ENCODE results near the gene HOXC10. TPM values are rescaled to one million over a fixed set of nuclear protein-coding genes. Genes with fewer than 3 reads are reported as not detected.

HOXC10 gene
- total RNA-seq, 1 experiment from 2014 or later = not detected

- Histone ChIP-seq H3K36me3 (replicated peaks; ENCODE audit: control insufficient read depth, insufficient read depth, low read length) (no peaks in the 10 kb centered on the region), H3K27me3 (ENCODE audit: control insufficient read depth, insufficient read depth, low read length) (peaks cover 100% of the 10 kb centered on the region)
Observed at GRCh38 chr12:54010972-54011664, 26.2 kb downstream of the HOXC10 start.

GRCh38 chr12:54011665-54012532 is 27.0 kb downstream of the HOXC10 start:
- H3K4me3 ChIP-seq (ENCODE audit: insufficient read depth, low read depth, low read length) = no peak overlapping the region

More at GRCh38 chr12:54010972-54011664, 26.2 kb downstream of the HOXC10 start:
- DNase-seq = no peak
- no peak overlapping the region for H3K4me3 ChIP-seq (ENCODE audit: insufficient read depth, low read depth, low read length)

GRCh38 chr12:54012631-54013409 is 27.9 kb downstream of the HOXC10 start:
- H3K4me3 ChIP-seq (ENCODE audit: insufficient read depth, low read depth, low read length) = no peak overlapping the region
- H3K36me3 ChIP-seq (replicated peaks; ENCODE audit: control insufficient read depth, insufficient read depth, low read length) = no peaks in the 10 kb centered on the region
- DNase-seq = no peak
- H3K27me3 ChIP-seq (ENCODE audit: control insufficient read depth, insufficient read depth, low read length) = peaks cover 99% of the 10 kb centered on the region

More at GRCh38 chr12:54011665-54012532, 27.0 kb downstream of the HOXC10 start:
- Histone ChIP-seq H3K36me3 (replicated peaks; ENCODE audit: control insufficient read depth, insufficient read depth, low read length) (no peaks in the 10 kb centered on the region), H3K27me3 (ENCODE audit: control insufficient read depth, insufficient read depth, low read length) (peaks cover 100% of the 10 kb centered on the region)
- peak; percentile 67 for DNase-seq

GRCh38 chr12:54014377-54015017 is 29.6 kb downstream of the HOXC10 start:
- H3K36me3 ChIP-seq (replicated peaks; ENCODE audit: control insufficient read depth, insufficient read depth, low read length) = no peaks in the 10 kb centered on the region
- H3K4me3 ChIP-seq (ENCODE audit: insufficient read depth, low read depth, low read length) = no peak overlapping the region
- DNase-seq = no peak
- H3K27me3 ChIP-seq (ENCODE audit: control insufficient read depth, insufficient read depth, low read length) = peaks cover 99% of the 10 kb centered on the region

GRCh38 chr12:54015018-54015931 is 30.3 kb downstream of the HOXC10 start:
- Histone ChIP-seq H3K27me3 (ENCODE audit: control insufficient read depth, insufficient read depth, low read length) (peaks cover 99% of the 10 kb centered on the region), H3K36me3 (replicated peaks; ENCODE audit: control insufficient read depth, insufficient read depth, low read length) (no peaks in the 10 kb centered on the region), H3K4me3 (ENCODE audit: insufficient read depth, low read depth, low read length) (no peak overlapping the region)
- no peak for DNase-seq

GRCh38 chr12:54016051-54016450 is 31.1 kb downstream of the HOXC10 start:
- DNase-seq = no peak
- Histone ChIP-seq H3K36me3 (replicated peaks; ENCODE audit: control insufficient read depth, insufficient read depth, low read length) (no peaks in the 10 kb centered on the region), H3K27me3 (ENCODE audit: control insufficient read depth, insufficient read depth, low read length) (peaks cover 99% of the 10 kb centered on the region), H3K4me3 (ENCODE audit: insufficient read depth, low read depth, low read length) (no peak overlapping the region)

GRCh38 chr12:54016478-54016964 is 31.6 kb downstream of the HOXC10 start:
- DNase-seq = no peak
- H3K4me3 ChIP-seq (ENCODE audit: insufficient read depth, low read depth, low read length) = no peak overlapping the region
- H3K27me3 ChIP-seq (ENCODE audit: control insufficient read depth, insufficient read depth, low read length) = peaks cover 99% of the 10 kb centered on the region
- no peaks in the 10 kb centered on the region for H3K36me3 ChIP-seq (replicated peaks; ENCODE audit: control insufficient read depth, insufficient read depth, low read length)

GRCh38 chr12:54017027-54017788 is 32.3 kb downstream of the HOXC10 start:
- Histone ChIP-seq H3K36me3 (replicated peaks; ENCODE audit: control insufficient read depth, insufficient read depth, low read length) (no peaks in the 10 kb centered on the region), H3K4me3 (ENCODE audit: insufficient read depth, low read depth, low read length) (peak overlapping the region; percentile 30), H3K27me3 (ENCODE audit: control insufficient read depth, insufficient read depth, low read length) (peaks cover 99% of the 10 kb centered on the region)
- peak; percentile 86 for DNase-seq

- peak; percentile 96 for DNase-seq
Observed at GRCh38 chr12:54017878-54018467, 33.0 kb downstream of the HOXC10 start.

GRCh38 chr12:54018468-54018984 is 33.6 kb downstream of the HOXC10 start:
- Histone ChIP-seq H3K36me3 (replicated peaks; ENCODE audit: control insufficient read depth, insufficient read depth, low read length) (no peaks in the 10 kb centered on the region), H3K4me3 (ENCODE audit: insufficient read depth, low read depth, low read length) (peak overlapping the region; percentile 30; the same call in 1 of the 2 replicates), H3K27me3 (ENCODE audit: control insufficient read depth, insufficient read depth, low read length) (peaks cover 99% of the 10 kb centered on the region)
- peak; percentile 75 for DNase-seq

More at GRCh38 chr12:54017878-54018467, 33.0 kb downstream of the HOXC10 start:
- Histone ChIP-seq H3K4me3 (ENCODE audit: insufficient read depth, low read depth, low read length) (peak overlapping the region; percentile 30), H3K27me3 (ENCODE audit: control insufficient read depth, insufficient read depth, low read length) (peaks cover 99% of the 10 kb centered on the region), H3K36me3 (replicated peaks; ENCODE audit: control insufficient read depth, insufficient read depth, low read length) (no peaks in the 10 kb centered on the region)

GRCh38 chr12:54019091-54019811 is 34.3 kb downstream of the HOXC10 start:
- Histone ChIP-seq H3K27me3 (ENCODE audit: control insufficient read depth, insufficient read depth, low read length) (peaks cover 99% of the 10 kb centered on the region), H3K4me3 (ENCODE audit: insufficient read depth, low read depth, low read length) (peak overlapping the region; percentile 14; the same call in 1 of the 2 replicates), H3K36me3 (replicated peaks; ENCODE audit: control insufficient read depth, insufficient read depth, low read length) (no peaks in the 10 kb centered on the region)
- DNase-seq = peak; percentile 82
